Ammon's horn (tissue), 1 donor: Measurements from ENCODE around the gene AOPEP.
"Not testable (repeated sequence)": the region's sequence is repeated elsewhere in the genome, so short reads cannot be mapped to it uniquely, and the experiment has no call there.

Experiments used
- DNase-seq: peaks from one replicate; pipeline ENCODE4 v3.0.0-alpha.2; 2016; ENCODE audit warnings: low spot score

The AOPEP gene

DNA sequence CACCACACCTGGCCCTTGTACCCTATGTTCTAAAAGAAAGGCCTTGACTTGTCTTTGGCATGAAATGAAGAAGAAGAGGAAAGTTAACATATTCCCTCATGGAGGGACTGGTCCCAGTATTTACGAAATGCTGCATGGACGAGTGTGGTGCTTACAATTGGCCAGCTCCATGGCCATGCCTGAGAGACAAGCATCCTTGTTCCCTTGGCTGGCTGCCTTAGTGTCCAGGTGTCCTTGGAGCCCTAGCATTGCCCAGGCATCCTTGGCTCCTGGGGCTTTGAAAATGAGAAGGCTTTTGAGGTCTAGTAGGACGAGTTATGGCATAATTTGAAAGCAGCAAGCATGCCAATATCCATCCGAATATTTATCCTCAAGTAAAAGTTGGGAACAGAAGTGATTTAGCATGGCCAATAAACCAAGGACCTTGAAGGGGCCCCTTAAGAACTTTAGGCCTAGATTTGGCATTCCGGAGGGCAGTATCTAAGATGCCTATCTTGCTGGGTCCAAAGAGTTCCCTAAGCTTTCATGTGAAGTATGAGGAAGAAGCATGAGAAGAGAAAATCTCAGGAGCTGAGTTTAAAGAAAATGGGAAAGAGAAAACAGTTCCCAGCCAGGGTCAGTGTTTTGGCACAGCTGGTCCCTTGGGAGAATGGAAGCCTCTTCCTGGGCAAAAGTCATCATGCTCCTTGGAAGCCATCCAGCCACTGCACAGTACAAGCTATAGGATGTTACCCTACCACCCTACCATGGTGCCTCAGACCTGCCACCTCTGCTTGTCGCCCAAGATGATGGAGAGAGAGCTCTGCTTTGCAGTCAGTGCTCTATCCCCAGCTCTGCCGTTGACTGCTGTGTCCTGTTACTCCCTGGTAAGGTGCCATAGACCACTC lies 91.0 kb downstream of the AOPEP start:
- DNase-seq = no peak

DNA sequence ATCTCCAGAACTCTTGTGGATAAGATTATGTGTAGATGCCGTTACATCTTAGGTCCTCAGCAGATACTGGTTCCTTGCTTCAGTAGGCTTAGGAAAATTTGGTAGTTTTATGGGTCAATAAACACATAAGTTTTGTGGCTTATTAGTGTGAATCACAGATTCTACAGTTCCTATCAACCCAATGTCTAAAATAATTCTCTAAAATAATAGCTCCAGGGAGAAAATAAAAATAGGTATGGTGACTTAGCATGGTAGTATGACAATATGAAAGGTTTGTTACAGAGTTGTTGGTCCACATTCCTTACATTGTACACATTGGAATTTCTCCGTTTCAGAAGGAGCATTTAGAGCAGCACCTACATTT lies 91.7 kb downstream of the AOPEP start:
- DNase-seq = no peak

- DNase-seq = no peak
Measured at GRCh38 chr9:94819161-94819687, 92.7 kb downstream of the AOPEP start.

GRCh38 chr9:94821098-94821887 lies 94.8 kb downstream of the AOPEP start:
- DNase-seq = no peak

GRCh38 chr9:94822273-94822672 lies 95.8 kb downstream of the AOPEP start:
- no peak for DNase-seq

- no peak for DNase-seq
Measured at GRCh38 chr9:94823710-94824109, 97.2 kb downstream of the AOPEP start.

DNA sequence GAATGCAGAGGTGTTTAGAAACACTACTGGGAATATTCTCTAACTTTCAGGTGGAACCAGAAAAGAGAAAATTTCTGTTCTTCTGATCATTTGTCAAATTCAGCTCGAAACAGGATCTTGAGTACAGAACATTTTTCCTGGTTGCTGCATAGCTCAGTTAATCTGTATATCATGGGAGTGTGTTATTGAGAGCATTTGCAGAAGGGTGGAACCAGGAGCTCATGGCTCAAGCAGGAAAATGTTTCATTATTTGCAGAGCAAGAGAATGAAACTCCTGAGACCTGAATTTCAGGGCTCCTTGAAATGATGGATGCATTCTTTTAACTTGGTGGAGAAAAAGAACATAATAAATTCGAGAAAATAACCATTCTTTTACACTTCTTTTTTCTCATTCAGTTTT lies 97.9 kb downstream of the AOPEP start:
- no peak for DNase-seq

GRCh38 chr9:94824913-94825610 lies 98.6 kb downstream of the AOPEP start:
- no peak for DNase-seq

GRCh38 chr9:94825611-94825958 lies 99.1 kb downstream of the AOPEP start:
- no peak for DNase-seq

GRCh38 chr9:94826044-94826443 lies 99.5 kb downstream of the AOPEP start:
- DNase-seq = no peak

DNA sequence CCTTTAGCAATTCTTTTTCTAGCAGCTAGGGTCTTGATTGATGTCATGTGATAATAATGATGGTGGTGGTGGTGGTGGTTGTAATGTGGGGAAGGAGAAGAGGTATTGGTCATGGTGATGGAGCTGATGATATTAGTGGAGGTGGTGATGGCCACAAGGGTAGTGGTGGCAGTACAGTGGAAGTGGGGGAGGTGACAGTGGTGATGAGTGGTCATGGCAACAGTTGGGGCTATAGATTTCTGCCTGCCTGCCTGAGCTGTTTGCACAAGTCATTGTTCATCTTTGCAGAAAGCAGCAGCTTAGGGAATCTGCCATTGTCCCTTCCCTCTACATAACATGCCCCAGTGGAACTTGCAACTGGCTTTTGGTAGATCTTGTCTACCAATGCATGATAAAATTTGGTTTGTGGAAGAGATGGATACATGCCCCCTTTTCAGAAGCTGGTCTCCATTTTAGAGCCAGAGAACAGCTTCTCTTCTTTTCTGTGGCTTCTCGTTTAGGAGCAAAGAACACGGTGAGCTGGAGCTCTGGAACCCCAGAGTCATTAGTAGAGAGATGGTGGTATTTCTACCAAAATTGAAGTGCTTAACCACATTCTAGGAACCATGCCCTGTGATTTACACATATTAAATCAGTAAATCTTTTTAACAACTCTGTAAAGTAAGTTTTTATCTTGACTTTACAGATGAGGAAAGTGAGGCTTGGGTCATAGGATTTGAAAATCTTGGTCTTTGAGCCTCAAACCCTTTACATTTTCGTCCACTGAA lies 100.3 kb downstream of the AOPEP start:
- DNase-seq = no peak

GRCh38 chr9:94827584-94828304 lies 101.2 kb downstream of the AOPEP start:
- DNase-seq = no peak

DNA sequence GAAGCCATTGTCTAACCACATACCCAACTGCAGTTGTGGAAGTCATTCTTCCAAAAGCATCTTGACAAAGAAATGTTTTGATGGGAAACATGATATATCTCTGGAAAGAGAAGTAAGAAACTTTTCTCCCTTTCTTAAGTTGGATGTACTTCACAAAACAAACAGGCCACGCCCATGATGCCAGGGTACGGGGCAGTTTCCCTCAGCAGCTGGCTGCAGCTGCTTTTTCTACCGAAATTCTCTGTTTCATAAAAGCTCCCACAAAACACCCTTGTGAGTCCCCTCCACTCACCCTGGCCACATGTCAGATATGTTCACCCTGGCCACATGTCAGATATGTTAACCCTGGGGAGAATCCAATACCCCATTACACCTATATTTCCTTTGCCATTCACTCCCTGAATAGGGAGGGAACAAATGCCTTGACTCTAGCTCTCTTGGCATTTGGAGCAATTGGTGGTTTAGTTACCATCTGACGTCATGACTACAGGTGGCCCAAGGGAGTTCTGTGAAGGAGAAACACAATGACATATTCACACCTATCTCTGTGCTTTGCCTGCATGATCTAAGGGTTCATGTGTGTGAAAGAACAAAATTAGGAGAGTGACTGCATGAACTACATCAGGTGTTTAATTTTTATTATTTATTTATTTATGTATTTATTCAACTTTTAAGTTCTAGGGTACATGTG lies 103.0 kb downstream of the AOPEP start:
- DNase-seq = no peak

DNA sequence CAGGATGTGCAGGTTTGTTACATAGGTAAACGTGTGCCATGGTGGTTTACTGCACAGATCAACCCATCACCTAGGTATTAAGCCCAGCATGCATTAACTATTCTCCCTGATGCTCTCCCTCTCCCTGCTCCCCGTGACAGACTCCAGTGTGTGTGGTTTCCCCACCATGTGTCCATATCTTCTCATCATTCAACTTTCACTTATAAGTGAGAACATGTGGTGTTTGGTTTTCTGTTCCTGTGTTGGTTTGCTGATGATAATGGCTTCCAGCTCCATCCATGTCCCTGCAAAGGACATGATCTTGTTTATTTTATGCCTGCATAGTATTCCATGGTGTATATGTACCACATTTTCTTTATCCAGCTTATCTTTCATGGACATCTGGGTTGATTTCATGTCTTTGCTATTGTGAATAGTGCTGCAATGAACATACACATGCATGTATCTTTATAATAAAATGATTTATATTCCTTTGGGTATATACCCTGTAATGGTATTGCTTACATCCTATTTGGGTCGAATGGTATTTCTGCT lies 103.6 kb downstream of the AOPEP start:
- DNase-seq = not testable (repeated sequence)

GRCh38 chr9:94833802-94834201 lies 107.3 kb downstream of the AOPEP start:
- DNase-seq = no peak

DNA sequence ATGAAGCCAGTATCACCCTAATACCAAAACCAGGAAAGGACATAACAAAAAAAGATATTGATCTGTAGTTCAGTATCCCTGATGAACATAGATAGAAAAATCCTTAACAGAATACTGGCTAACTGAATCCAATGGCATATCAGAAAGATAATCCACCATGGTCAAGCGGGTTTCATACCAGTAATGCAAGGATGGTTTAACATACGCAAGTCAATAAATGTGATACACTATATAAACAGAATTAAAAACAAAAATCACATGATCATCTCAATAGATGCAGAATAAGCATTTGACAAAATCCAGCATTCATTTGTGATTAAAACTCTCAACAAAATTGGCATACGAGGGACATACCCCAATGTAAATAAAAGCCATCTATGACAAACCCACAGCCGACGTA lies 110.9 kb downstream of the AOPEP start:
- DNase-seq = no peak

DNA sequence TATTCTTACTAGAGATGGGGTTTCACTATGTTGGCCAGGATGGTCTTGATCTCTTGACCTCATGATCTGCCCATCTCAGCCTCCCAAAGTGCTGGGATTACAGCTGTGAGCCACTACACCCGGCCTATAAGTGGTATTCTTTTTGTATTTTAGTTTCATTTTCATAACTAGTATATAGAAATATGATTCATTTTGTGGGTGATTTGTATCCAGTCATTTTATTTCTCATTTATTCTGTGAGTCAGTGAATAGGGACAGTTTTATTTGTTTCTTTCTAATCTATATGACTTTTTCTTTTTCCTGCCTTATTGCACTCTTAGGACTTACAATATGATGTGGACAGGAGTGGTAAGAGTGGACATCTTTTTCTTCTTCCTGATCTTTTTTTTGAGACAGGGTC lies 112.9 kb downstream of the AOPEP start:
- DNase-seq = no peak

- no peak for DNase-seq
Measured at GRCh38 chr9:94840738-94841137, 114.2 kb downstream of the AOPEP start.

DNA sequence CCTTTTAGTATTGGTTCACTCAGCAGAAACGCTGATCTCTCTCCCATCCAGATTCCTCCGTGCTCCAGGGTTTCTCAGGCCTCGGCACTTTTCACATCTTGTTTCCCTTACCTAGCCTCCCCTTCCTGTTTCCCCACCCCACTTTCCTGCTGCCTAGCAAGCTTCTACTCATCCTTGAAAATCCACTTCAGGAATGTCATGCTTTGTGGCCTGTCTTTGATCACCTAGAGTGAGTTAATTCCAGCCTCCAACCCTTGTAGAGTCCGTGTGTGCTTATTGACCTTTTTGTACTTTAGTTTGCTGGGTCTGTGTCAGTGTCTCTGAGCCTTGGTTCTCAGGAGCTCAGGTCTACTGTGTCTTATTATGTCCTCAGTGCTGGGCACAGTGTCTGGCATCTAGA lies 116.6 kb downstream of the AOPEP start:
- DNase-seq = no peak

- no peak for DNase-seq
Measured at GRCh38 chr9:94846739-94847138, 120.2 kb downstream of the AOPEP start.
